DND-41 (cell line): ENCODE results near the gene FGR.

Source experiments
- ATAC-seq: fragments of 200-7000 bp; cut with Tn5 transposase; 3 replicates; pipeline ENCODE4 v1.9.1; 2021; ENCODE audit warnings: low read depth; ENCODE audit not compliant: insufficient read depth
- DNase-seq: peaks from one replicate; pipeline ENCODE4 v3.0.0-alpha.2; 2020
- H2AFZ ChIP-seq: 2 replicates; pipeline ENCODE4 v1.6.0; 2012; ENCODE audit warnings: low read depth, low read length
- H3K27ac ChIP-seq: 2 replicates; pipeline ENCODE4 v1.5.1; 2012; ENCODE audit warnings: low read length, inconsistent platforms
- H3K27me3 ChIP-seq: fragments of 200-600 bp; sonication (generic); 2 replicates; pipeline ENCODE4 v1.6.0; 2012; ENCODE audit warnings: low read length, mild to moderate bottlenecking, inconsistent platforms; ENCODE audit not compliant: insufficient read depth, poor library complexity
- H3K36me3 ChIP-seq: 2 replicates; pipeline ENCODE4 v1.5.1; 2012; ENCODE audit warnings: low read length, inconsistent platforms; ENCODE audit not compliant: insufficient read depth
- H3K4me1 ChIP-seq: 2 replicates; pipeline ENCODE4 v1.5.1; 2012; ENCODE audit warnings: mild to moderate bottlenecking, low read length; ENCODE audit not compliant: insufficient read depth
- H3K4me2 ChIP-seq: 2 replicates; pipeline ENCODE4 v1.6.0; 2012; ENCODE audit warnings: mild to moderate bottlenecking, moderate library complexity, low read length, inconsistent platforms; ENCODE audit not compliant: insufficient read depth
- H3K4me3 ChIP-seq, 2 experiments: fragments of 200-600 bp in 1 of 2; shearing (Covaris generic) in 1 of 2; 2 replicates each; pipeline ENCODE4 v1.5.1; 2012 to 2016; ENCODE audit warnings: inconsistent platforms in 2 of 2, low read length in 2 of 2, mild to moderate bottlenecking in 2 of 2, low read depth in 1 of 2, moderate library complexity in 1 of 2
- H3K79me2 ChIP-seq: 2 replicates; pipeline ENCODE4 v1.6.0; 2012; ENCODE audit warnings: low read length, inconsistent platforms; ENCODE audit not compliant: insufficient read depth
- H3K9ac ChIP-seq: 2 replicates; pipeline ENCODE4 v1.6.0; 2012; ENCODE audit warnings: low read depth, mild to moderate bottlenecking, inconsistent platforms, low read length, moderate library complexity
- H3K9me3 ChIP-seq: 2 replicates; pipeline ENCODE4 v1.5.1; 2012; ENCODE audit warnings: low read length, moderate library complexity, mild to moderate bottlenecking, inconsistent platforms; ENCODE audit not compliant: insufficient read depth, severe bottlenecking
- H4K20me1 ChIP-seq: 2 replicates; pipeline ENCODE4 v1.6.0; 2012; ENCODE audit warnings: low read length; ENCODE audit not compliant: insufficient read depth
- CTCF ChIP-seq: IDR thresholded peaks from 2 replicates; pipeline ENCODE4 v1.5.1; 2012; ENCODE audit warnings: borderline replicate concordance, low read length, moderate library complexity, mild to moderate bottlenecking; ENCODE audit not compliant: poor library complexity, severe bottlenecking; ENCODE audit errors: extremely low read depth
- EZH2 ChIP-seq: IDR thresholded peaks from 3 replicates; pipeline ENCODE4 v1.6.1; 2012; ENCODE audit warnings: borderline replicate concordance, low read depth, mild to moderate bottlenecking, moderate library complexity, low read length, inconsistent platforms; ENCODE audit not compliant: severe bottlenecking

Gene FGR

GRCh38 chr1:27596986-27597385 is 38.0 kb downstream of the FGR start:
- Histone ChIP-seq H3K27ac (peak overlapping the region; percentile 59), H3K36me3 (peaks cover 37% of the 10 kb centered on the region), H3K79me2 (peaks cover 100% of the 10 kb centered on the region), H3K9me3 (no peaks in the 10 kb centered on the region), H4K20me1 (peaks cover 95% of the 10 kb centered on the region), H3K4me3 (no peak overlapping the region), H3K9ac (peak overlapping the region; percentile 6; the same call in 1 of the 2 replicates), H2AFZ (no peak overlapping the region), H3K27me3 (no peaks in the 10 kb centered on the region), H3K4me1 (peaks cover 64% of the 10 kb centered on the region), H3K4me2 (no peak overlapping the region)
- ATAC-seq (no peak), DNase-seq (no peak)
- no peak for TF ChIP-seq EZH2
- no peak for TF ChIP-seq CTCF

GRCh38 chr1:27596261-27596660 is 38.7 kb downstream of the FGR start:
- H3K27ac ChIP-seq = 0 out of 2 replicates have a peak overlapping the region, but pooled peaks have one; percentile 19
- DNase-seq = no peak

GRCh38 chr1:27595597-27595996 is 39.4 kb downstream of the FGR start:
- H2AFZ ChIP-seq = no peak overlapping the region
- no peak overlapping the region for H3K4me3 ChIP-seq
- H3K4me1 ChIP-seq = peaks cover 50% of the 10 kb centered on the region
- H3K9ac ChIP-seq = no peak overlapping the region
- no peaks in the 10 kb centered on the region for H3K9me3 ChIP-seq
- H3K79me2 ChIP-seq = peaks cover 100% of the 10 kb centered on the region
- ATAC-seq (no peak), DNase-seq (no peak)
- peak overlapping the region; percentile 35; the same call in 1 of the 2 replicates for H3K27ac ChIP-seq
- no peak overlapping the region for H3K4me2 ChIP-seq
- H4K20me1 ChIP-seq = peaks cover 98% of the 10 kb centered on the region
- H3K27me3 ChIP-seq = no peaks in the 10 kb centered on the region
- TF ChIP-seq CTCF (no peak), EZH2 (no peak)
- H3K36me3 ChIP-seq = peaks cover 48% of the 10 kb centered on the region

More at GRCh38 chr1:27596261-27596660, 38.7 kb downstream of the FGR start:
- H2AFZ ChIP-seq = no peak overlapping the region
- peaks cover 100% of the 10 kb centered on the region for H3K79me2 ChIP-seq
- no peak overlapping the region for H3K4me3 ChIP-seq
- H3K4me1 ChIP-seq = peaks cover 57% of the 10 kb centered on the region
- no peaks in the 10 kb centered on the region for H3K9me3 ChIP-seq
- H3K36me3 ChIP-seq = peaks cover 42% of the 10 kb centered on the region
- peaks cover 96% of the 10 kb centered on the region for H4K20me1 ChIP-seq
- no peaks in the 10 kb centered on the region for H3K27me3 ChIP-seq
- H3K4me2 ChIP-seq = no peak overlapping the region
- no peak for TF ChIP-seq EZH2
- no peak for TF ChIP-seq CTCF
- no peak overlapping the region for H3K9ac ChIP-seq
- no peak for ATAC-seq
